ENCODE data around the gene ZC3H7B.

- no peak for TF ChIP-seq CTCF (conservative IDR thresholded peaks at IDR 0.05)
- TF ChIP-seq EZH2 (IDR thresholded peaks at IDR 0.05; ENCODE audit: low read depth) = no peak
Observed at GRCh38 chr22:41339823-41340222, 38.5 kb downstream of the ZC3H7B start.

Measured in PC-9 (cell line).